GM12878 (cell line): Measurements from ENCODE around the gene LIF. TPM values are rescaled to one million over a fixed set of nuclear protein-coding genes. Genes with fewer than 3 reads are reported as not detected.

ENCODE experiments used
- ATAC-seq: fragments of 200-7000 bp; cut with Tn5 transposase; 3 replicates; pipeline ENCODE4 v1.9.1; 2020; ENCODE audit warnings: mild to moderate bottlenecking, moderate library complexity
- BruUV-seq: library from RNA; stranded (reverse); fragments of 400-500 nt; replicated peaks from 2 replicates; lab custom pipeline; 2021; lab: Mats Ljungman, UMichigan
- CTCF ChIA-PET: fragments of 300-600 bp; sonication (Branson Sonifier 250); formaldehyde crosslinking; extraction: SDS; loops from one replicate; lab custom pipeline; 2021; ENCODE audit warnings: inconsistent platforms; lab: Yijun Ruan, JAX
- POLR2A ChIA-PET: fragments of 350-600 bp; formaldehyde crosslinking; extraction: SDS; loops from one replicate; lab custom pipeline; 2021; ENCODE audit warnings: inconsistent platforms; lab: Charles Lee
- RAD21 ChIA-PET: fragments of 300-600 bp; sonication (Branson Sonifier 250); formaldehyde crosslinking; loops from one replicate; lab custom pipeline; 2023; ENCODE audit warnings: antibody characterized with exemption; ENCODE audit not compliant: unreplicated experiment; lab: Charles Lee
- SMC1A ChIA-PET: fragments of 300-600 bp; sonication (Branson Sonifier 250); formaldehyde crosslinking; loops from one replicate; lab custom pipeline; 2023; ENCODE audit not compliant: unreplicated experiment, uncharacterized antibody; lab: Charles Lee
- DNase-seq: peaks from one replicate; pipeline ENCODE4 v3.0.0-alpha.2; 2011; ENCODE audit warnings: low read depth, low spot score
- FAIRE-seq: peaks from 3 replicates; lab custom pipeline; 2011; peaks lifted over from hg19 to GRCh38; lab: Jason Lieb, UNC
- H2AFZ ChIP-seq: 2 replicates; pipeline ENCODE4 v1.6.0; 2011; ENCODE audit warnings: low read depth, low read length, control low read depth; ENCODE audit not compliant: control insufficient read depth
- H3K27ac ChIP-seq: 2 replicates; pipeline ENCODE4 v1.5.1; 2011; ENCODE audit warnings: control low read depth; ENCODE audit not compliant: control insufficient read depth, insufficient read depth
- H3K27me3 ChIP-seq, 2 experiments: replicated peaks in 1 of 2; 2 replicates each; pipeline versions ENCODE4 v1.6.0 to v1.6.1; 2011; ENCODE audit warnings: low read length in 1 of 2; ENCODE audit not compliant: control insufficient read depth in 2 of 2, insufficient read depth in 2 of 2
- H3K36me3 ChIP-seq, 2 experiments: 2 replicates each; pipeline ENCODE4 v1.5.1; 2011; ENCODE audit warnings: low read length in 1 of 2; ENCODE audit not compliant: control insufficient read depth in 2 of 2, insufficient read depth in 2 of 2
- H3K4me1 ChIP-seq: 2 replicates; pipeline ENCODE4 v1.6.1; 2011; ENCODE audit warnings: mild to moderate bottlenecking, low read length, moderate library complexity, mixed read lengths; ENCODE audit not compliant: control insufficient read depth, insufficient read depth
- H3K4me2 ChIP-seq: 2 replicates; pipeline ENCODE4 v1.6.0; 2011; ENCODE audit warnings: control low read depth; ENCODE audit not compliant: control insufficient read depth, insufficient read depth
- H3K4me3 ChIP-seq: fragments of 200-600 bp; sonication (generic); 2 replicates; pipeline ENCODE4 v1.5.1; 2016
- H3K79me2 ChIP-seq: 2 replicates; pipeline ENCODE4 v1.6.0; 2011; ENCODE audit warnings: low read length; ENCODE audit not compliant: control insufficient read depth, insufficient read depth
- H3K9ac ChIP-seq: 2 replicates; pipeline ENCODE4 v1.8.0; 2011; ENCODE audit warnings: low read length, control low read depth, mixed read lengths; ENCODE audit not compliant: control insufficient read depth, insufficient read depth
- H3K9me3 ChIP-seq: replicated peaks from 3 replicates; pipeline ENCODE4 v1.5.1; 2011; ENCODE audit warnings: mild to moderate bottlenecking, low read length; ENCODE audit not compliant: control insufficient read depth, insufficient read depth
- H4K20me1 ChIP-seq: 2 replicates; pipeline ENCODE4 v1.6.0; 2011; ENCODE audit not compliant: control insufficient read depth, insufficient read depth
- GATAD2B ChIP-seq: fragments of 450-650 bp; conservative IDR thresholded peaks from 2 replicates; pipeline ENCODE4 v1.6.1; 2017; ENCODE audit warnings: low read depth, mild to moderate bottlenecking, moderate library complexity
- KDM1A ChIP-seq: fragments of 200-600 bp; sonication (generic); IDR thresholded peaks from 2 replicates; pipeline ENCODE4 v1.6.1; 2016; ENCODE audit warnings: borderline replicate concordance
- NRF1 ChIP-seq: conservative IDR thresholded peaks from 2 replicates; pipeline ENCODE4 v1.6.1; 2011; ENCODE audit warnings: mild to moderate bottlenecking, low read depth, low read length, improper control_type of control experiment
- POLR2A ChIP-seq: IDR thresholded peaks from 2 replicates; pipeline ENCODE4 v1.6.1; 2011; ENCODE audit warnings: low read depth, mild to moderate bottlenecking, low read length
- RAD51 ChIP-seq: fragments of 450-650 bp; IDR thresholded peaks from 2 replicates; pipeline ENCODE4 v1.6.1; 2016; ENCODE audit warnings: moderate library complexity, mild to moderate bottlenecking, inconsistent platforms
- SPI1 ChIP-seq: IDR thresholded peaks from 2 replicates; pipeline ENCODE4 v1.6.1; 2011; ENCODE audit warnings: low read depth, mild to moderate bottlenecking, low read length, moderate library complexity, borderline replicate concordance; ENCODE audit not compliant: insufficient read depth
- ZNF622 ChIP-seq: fragments of 450-650 bp; IDR thresholded peaks from 2 replicates; pipeline ENCODE4 v1.6.1; 2017; ENCODE audit warnings: mild to moderate bottlenecking, inconsistent platforms
- WGBS: methylation state at CpG from one replicate; pipeline ENCODE4 v1.1.6; 2016; ENCODE audit warnings: low lambda C conversion rate; ENCODE audit not compliant: insufficient replicate concordance, insufficient coverage; ENCODE audit errors: missing lambda C conversion rate; 5-methylcytosine and 5-hydroxymethylcytosine counted together
- in situ Hi-C: fragments of 300-500 bp; cut with MboI; formaldehyde crosslinking; loops from 9 replicates; pipeline ENCODE4 v1.14.3; 2018; ENCODE audit warnings: mixed read lengths
- intact Hi-C: fragments of 100-400 bp; cut with micrococcal nuclease; formaldehyde crosslinking; loops from one replicate; pipeline ENCODE4 v1.14.2; 2022; ENCODE audit not compliant: unreplicated experiment
- polyA plus RNA-seq, 11 experiments: library from polyadenylated mRNA; depleted of rRNA in 4 of 11; unstranded in 6 of 11; stranded (reverse) in 5 of 11; fragments of >200 nt; fragmentation: Nextera tagmentation in 4 of 11; fragmentation: Illumina TruSeq in 1 of 11; extraction: Ambion mirVana in 4 of 11; extraction: Trizol in 1 of 11; gene quantifications; 1 replicate in 1 of 11; 2 replicates in 10 of 11; pipeline versions ENCODE4 v1.2.1 to v1.2.3, GENCODE V29; 2011 to 2016; ENCODE audit warnings: inconsistent platforms in 2 of 11, missing spikeins in 2 of 11, low read depth in 1 of 11
- total RNA-seq, 4 experiments: library from RNA; depleted of rRNA in 3 of 4; stranded (reverse); fragments of >200 nt in 3 of 4; fragmentation: Illumina TruSeq in 1 of 4; extraction: Trizol in 1 of 4; gene quantifications; 2 replicates each; pipeline versions ENCODE4 v1.2.1 to v1.2.3, GENCODE V29; 2013 to 2021

The LIF gene
- total and polyA plus RNA-seq, 10 of the 15 experiments (the other 5 are each of a cell fraction or from before 2014, with no cell fraction given) = 0.05 to 3.4 (median 0.97) TPM

DNA sequence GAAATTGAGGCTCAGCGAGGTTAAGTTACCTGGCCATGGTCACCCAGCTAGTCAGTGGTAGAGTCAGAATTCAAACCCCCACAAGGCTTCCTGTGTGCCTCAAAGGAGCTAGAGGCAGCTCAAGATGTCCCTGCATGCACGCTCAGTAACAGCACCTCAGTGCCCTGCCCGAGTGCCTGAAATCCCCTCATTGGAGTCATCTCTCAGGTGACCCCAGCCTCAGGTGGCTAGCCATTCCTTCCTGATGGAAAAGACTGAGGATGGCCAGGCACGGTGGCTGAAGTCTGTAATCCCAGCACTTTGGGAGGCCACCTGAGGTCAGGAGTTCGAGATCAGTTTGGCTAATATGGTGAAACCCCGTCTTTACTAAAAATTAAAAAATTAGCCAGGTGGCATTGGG is 36.9 kb downstream of the LIF start:
- ChIA-PET SMC1A (no interaction called here), CTCF (no interaction called here), POLR2A (no interaction called here), RAD21 (no interaction called here)
- in situ Hi-C loops (no loop called here), intact Hi-C loops (no loop called here)
- no peak for ATAC-seq
- H3K27me3 ChIP-seq = no peaks in the 10 kb centered on the region
- H3K9me3 ChIP-seq = no peaks in the 10 kb centered on the region
- 40% methylated on average over 6 of the region's 6 CpGs for WGBS
- H3K4me3 ChIP-seq = no peak overlapping the region
- no peaks in the 10 kb centered on the region for H4K20me1 ChIP-seq
- FAIRE-seq = no peak
- H3K79me2 ChIP-seq = no peaks in the 10 kb centered on the region
- no peak for DNase-seq
- H2AFZ ChIP-seq = no peak overlapping the region
- no peak overlapping the region for H3K9ac ChIP-seq
- no peaks in the 10 kb centered on the region for H3K36me3 ChIP-seq
- TF ChIP-seq KDM1A (no peak), SPI1 (no peak), POLR2A (no peak), ZNF622 (no peak), GATAD2B (no peak), NRF1 (no peak), RAD51 (no peak)
- no TSS peak for BruUV-seq
- H3K27ac ChIP-seq = no peak overlapping the region
- H3K4me2 ChIP-seq = no peak overlapping the region
- H3K4me1 ChIP-seq = no peaks in the 10 kb centered on the region; the same call in 1 of the 2 replicates
